Measurements from ENCODE around the gene PTPRN2.
"Not testable (repeated sequence)": the region's sequence is repeated elsewhere in the genome, so short reads cannot be mapped to it uniquely, and the experiment has no call there.

PTPRN2 gene

DNA sequence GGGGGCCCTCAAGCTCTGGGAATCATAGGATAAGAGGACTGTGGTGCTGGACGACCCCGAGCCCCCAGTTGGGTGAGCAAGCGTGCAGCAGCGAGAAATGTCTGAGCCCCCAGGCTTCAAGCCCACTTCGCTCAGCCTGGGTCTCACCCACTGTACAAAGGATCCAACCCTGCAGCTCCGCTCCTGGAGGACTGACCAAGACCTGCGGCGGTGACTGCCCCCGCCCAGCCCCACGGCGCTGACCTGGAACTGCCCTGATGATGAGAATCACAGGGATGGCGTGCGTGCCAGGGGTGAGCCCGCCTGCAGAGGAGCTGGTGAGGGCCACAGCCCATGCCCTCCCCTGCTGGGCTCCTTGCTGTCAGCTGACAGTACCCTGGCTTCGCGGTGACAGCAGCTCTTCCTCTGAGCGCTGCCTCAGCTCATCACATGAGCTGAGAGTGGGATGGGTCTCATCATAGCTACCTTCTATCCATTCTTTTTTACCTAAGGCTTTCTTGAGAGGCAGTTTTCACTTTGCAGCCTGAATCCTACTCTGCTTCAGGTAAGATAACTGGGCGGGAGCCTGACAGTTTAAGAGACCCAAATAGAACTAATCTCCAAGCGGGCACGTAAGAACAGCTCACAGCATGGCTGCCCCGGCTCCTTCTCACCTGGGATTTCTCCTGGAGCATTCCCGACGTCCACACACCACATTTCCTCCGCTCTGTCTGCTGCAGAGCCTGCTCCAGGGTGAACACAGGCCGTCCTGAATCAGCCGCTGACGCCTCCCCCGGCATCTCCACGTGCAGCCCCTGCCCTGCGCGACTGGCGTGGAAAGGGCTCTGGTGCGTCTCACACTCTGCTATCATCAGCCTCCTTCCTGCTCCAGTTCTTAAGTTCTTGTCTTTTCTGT lies 329.9 kb downstream of the PTPRN2 start:
- no peak for DNase-seq

- DNase-seq, result no peak
Observed at GRCh38 chr7:158257001-158257400, 330.6 kb downstream of the PTPRN2 start.

DNA sequence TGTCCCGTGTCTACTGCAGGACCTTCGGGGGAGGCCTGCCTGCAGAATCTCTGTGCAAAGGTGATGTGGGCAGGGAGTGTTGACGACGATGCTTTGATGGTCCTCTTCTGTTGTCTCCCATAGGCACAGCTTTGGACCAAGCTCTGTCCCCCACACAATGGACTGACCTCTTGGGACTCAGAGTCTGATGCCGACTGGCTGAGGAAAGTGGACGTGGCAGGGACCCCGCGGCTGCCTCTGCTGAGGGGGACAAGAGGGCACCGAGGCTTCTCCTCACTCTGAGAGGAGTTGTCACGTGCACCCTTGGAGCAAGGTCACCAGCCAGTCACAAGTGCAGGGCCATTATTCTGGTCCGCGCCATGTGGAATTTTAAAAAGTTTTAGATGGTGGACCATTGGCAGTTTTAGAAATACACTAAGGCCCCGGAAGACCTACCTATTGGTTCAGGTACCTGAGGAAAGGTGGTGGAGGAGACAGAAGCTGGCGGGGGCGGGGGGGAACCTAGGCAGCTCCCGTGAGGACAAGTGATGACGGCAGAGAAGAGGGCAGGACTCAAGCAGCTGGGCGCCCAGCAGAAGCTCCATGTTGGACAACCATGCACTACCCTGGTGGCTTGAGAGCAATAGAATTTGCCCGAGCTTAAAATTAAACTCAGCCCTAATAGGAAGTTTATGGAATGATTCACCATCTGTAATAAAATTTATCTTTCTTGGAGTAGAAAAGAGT lies 331.4 kb downstream of the PTPRN2 start:
- DNase-seq, result no peak

- DNase-seq, result no peak
Observed at GRCh38 chr7:158255558-158255957, 332.1 kb downstream of the PTPRN2 start.

DNA sequence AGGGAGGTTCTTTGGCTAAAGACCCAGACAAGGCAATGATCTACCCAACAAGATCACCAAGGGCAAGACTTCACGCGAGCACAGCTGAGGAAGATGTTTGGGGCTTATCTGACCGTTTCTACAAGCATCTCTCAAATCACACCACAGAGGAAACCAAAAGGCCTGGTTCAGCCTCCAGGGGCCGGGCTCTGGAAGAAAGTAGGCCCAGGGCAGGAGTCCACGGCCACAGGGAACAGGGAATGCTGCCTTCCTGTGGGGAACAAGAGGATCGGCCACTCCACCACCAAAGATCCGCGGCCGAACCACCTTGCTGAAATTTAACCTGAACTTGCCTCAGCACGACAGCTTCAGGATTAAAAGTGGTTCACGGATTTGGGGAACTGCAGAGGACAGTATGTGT lies 332.5 kb downstream of the PTPRN2 start:
- no peak for DNase-seq

- not testable (repeated sequence) for DNase-seq
Observed at GRCh38 chr7:158253670-158254045, 334.0 kb downstream of the PTPRN2 start.

GRCh38 chr7:158252837-158253669 lies 334.6 kb downstream of the PTPRN2 start:
- no peak for DNase-seq

- no peak for DNase-seq
Observed at GRCh38 chr7:158252081-158252836, 335.4 kb downstream of the PTPRN2 start.

- no peak for DNase-seq
Observed at GRCh38 chr7:158251061-158251965, 336.3 kb downstream of the PTPRN2 start.

GRCh38 chr7:158249692-158250091 lies 337.9 kb downstream of the PTPRN2 start:
- no peak for DNase-seq

GRCh38 chr7:158248816-158249215 lies 338.8 kb downstream of the PTPRN2 start:
- no peak for DNase-seq

DNA sequence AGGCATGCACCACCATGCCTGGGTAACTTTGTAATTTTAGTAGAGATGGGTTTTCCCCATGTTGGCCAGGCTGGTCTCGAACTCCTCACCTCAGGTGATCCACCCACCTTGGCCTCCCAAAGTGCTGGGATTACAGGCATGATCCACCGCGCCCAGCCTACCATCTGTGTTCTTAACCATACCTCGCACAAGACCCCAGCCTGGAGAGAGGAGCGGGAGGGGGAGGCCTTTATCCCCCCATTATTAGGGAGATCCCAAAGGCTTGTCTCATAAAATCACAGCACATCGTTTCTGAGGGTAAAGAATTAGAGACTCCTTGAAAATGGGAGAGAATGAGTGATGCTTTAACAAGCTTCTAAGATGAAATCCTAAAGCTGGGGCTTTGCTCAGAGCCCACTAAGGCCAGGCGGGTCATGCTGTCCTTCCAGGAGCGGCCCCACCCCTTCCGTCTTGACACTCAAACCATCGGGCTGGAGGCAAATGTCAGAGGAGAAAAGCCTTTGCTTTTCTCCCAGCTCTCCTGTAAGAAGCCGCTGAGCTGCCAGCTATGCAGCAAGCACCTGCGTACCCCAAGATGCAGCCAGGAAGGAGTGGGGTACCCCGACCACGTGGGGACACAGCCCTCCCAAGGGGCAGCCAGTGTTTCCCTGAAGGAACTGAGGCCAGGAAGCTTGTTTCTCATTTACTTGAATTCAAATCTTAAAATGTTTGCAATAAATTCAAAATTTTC lies 339.7 kb downstream of the PTPRN2 start:
- no peak for DNase-seq

- no peak for DNase-seq
Observed at GRCh38 chr7:158246960-158247673, 340.5 kb downstream of the PTPRN2 start.

GRCh38 chr7:158246272-158246959 lies 341.2 kb downstream of the PTPRN2 start:
- DNase-seq, result no peak

DNA sequence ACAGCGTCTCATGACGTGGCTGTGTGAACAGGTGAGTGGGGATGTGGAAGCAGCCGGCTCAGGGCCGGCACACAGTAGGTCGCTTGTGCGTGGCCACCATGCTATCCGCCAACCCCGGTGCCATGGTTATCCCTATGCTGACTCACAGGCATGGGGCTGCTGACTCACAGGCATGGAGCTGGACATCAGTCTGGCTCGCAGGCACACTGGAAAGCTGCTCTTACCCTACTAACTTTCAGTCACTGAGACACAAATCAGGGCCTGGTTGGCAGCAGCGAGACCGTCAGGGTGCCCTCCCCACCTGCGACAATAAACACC lies 341.9 kb downstream of the PTPRN2 start:
- DNase-seq, result no peak

GRCh38 chr7:158244873-158245723 lies 342.5 kb downstream of the PTPRN2 start:
- no peak for DNase-seq

DNA sequence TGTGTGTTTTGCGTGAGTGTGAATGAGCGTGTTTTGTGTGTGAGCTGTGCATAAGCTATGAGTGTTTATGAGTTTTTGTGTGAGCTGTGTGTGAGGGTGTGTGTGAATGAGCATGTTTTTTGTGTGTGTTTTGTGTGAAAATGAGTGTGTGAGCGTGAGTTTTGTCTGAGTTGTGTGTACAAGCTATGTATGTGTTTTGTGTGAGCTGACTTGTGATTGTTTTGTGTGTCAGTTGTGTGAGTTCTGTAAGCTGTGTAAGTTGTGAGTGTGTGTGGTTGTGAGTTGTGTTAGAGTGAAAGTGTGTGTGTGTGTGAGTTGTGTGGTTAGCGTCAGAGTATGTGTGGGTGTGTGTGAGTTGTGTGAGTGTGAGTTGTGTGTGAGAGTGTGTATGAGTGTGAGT lies 343.2 kb downstream of the PTPRN2 start:
- no peak for DNase-seq

- no peak for DNase-seq
Observed at GRCh38 chr7:158241919-158242318, 345.7 kb downstream of the PTPRN2 start.

DNA sequence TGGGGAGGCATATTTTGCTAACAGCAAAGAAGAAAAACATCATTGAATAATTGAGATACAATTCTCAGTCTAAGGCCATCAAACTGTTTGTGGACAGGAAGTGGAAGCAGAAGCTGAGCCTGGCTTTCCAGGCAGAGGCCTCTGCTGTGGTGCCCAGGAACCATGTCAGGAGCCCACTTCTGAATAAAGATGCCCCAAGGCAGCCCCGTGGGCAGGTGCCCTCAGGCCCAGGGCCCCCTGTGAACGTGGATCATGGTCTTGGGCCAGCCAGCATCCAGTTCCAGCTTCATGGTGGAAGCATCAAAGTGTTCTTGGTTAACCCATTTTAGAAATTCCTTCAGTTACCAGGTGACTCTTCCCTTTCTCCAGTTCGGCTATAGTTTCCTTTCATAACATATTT lies 346.8 kb downstream of the PTPRN2 start:
- no peak for DNase-seq
